K562 (cell line): ENCODE results near the gene EIF3K. TPM values are rescaled to one million over a fixed set of nuclear protein-coding genes. Genes with fewer than 3 reads are reported as not detected.
A peak's percentile ranks its signal among the peaks of the same experiment; 100 is the strongest.

Experiments
- ATAC-seq: fragments of 200-7000 bp; cut with Tn5 transposase; 3 replicates; pipeline ENCODE4 v1.9.1; 2020; ENCODE audit warnings: moderate library complexity
- BruUV-seq: library from RNA; stranded (reverse); fragments of 400-500 nt; replicated peaks from 2 replicates; lab custom pipeline; 2021; lab: Mats Ljungman, UMichigan
- CTCF ChIA-PET: fragments of 300-600 bp; formaldehyde crosslinking; extraction: SDS; loops from one replicate; lab custom pipeline; 2021; ENCODE audit warnings: low intra/inter-chr PET ratio; lab: Yijun Ruan, JAX
- POLR2A ChIA-PET: fragments of 300-600, 350-650 bp; sonication (Branson Sonifier 250); formaldehyde crosslinking; extraction: SDS; loops from one replicate; lab custom pipeline; 2021; ENCODE audit warnings: antibody characterized with exemption, inconsistent platforms; lab: Yijun Ruan, JAX
- DNase-seq, 4 experiments: peaks; one replicate each; pipeline versions ENCODE4 v3.0.0 to v3.0.0-alpha.2; 2011 to 2018; ENCODE audit warnings: low spot score in 3 of 4, mixed read lengths in 3 of 4; ENCODE audit errors: extremely low read depth in 1 of 4
- FAIRE-seq: peaks from 2 replicates; lab custom pipeline; 2011; peaks lifted over from hg19 to GRCh38; lab: Jason Lieb, UNC
- H2AFZ ChIP-seq: 2 replicates; pipeline ENCODE4 v1.6.0; 2011; ENCODE audit warnings: low read depth, low read length, control low read depth, inconsistent platforms
- H3K27ac ChIP-seq: fragments of 200-600 bp; 3 replicates; pipeline ENCODE4 v1.8.0; 2011; ENCODE audit warnings: low read depth, mild to moderate bottlenecking, control low read depth, inconsistent platforms, low read length, moderate library complexity, mixed read lengths; ENCODE audit errors: extremely low read depth
- H3K27me3 ChIP-seq, 2 experiments: fragments of 300-600 bp in 1 of 2; 2 replicates in 1 of 2; 3 replicates in 1 of 2; pipeline versions ENCODE4 v1.6.0 to v1.8.0; 2011; ENCODE audit warnings: inconsistent platforms in 2 of 2, low read length in 2 of 2, mild to moderate bottlenecking in 1 of 2, mixed read lengths in 1 of 2, moderate library complexity in 1 of 2; ENCODE audit not compliant: control insufficient read depth in 2 of 2, insufficient read depth in 2 of 2
- H3K36me3 ChIP-seq: fragments of 300-600 bp; 3 replicates; pipeline ENCODE4 v1.8.0; 2011; ENCODE audit warnings: mild to moderate bottlenecking, low read length, inconsistent platforms; ENCODE audit not compliant: control insufficient read depth, insufficient read depth
- H3K4me1 ChIP-seq, 2 experiments: fragments of 200-600 bp in 1 of 2; replicated peaks in 1 of 2; 2 replicates in 1 of 2; 3 replicates in 1 of 2; pipeline versions ENCODE4 v1.5.1 to v1.8.0; 2011; ENCODE audit warnings: inconsistent platforms in 2 of 2, low read length in 2 of 2, mild to moderate bottlenecking in 1 of 2, mixed read lengths in 1 of 2, moderate library complexity in 1 of 2; ENCODE audit not compliant: control insufficient read depth in 2 of 2, insufficient read depth in 2 of 2
- H3K4me2 ChIP-seq: 2 replicates; pipeline ENCODE4 v1.6.1; 2011; ENCODE audit warnings: low read length, control low read depth, inconsistent platforms, mixed read lengths; ENCODE audit not compliant: insufficient read depth
- H3K4me3 ChIP-seq: fragments of 200-600 bp; sonication (generic), shearing (Covaris generic); 2 replicates; pipeline ENCODE4 v1.5.1; 2016; ENCODE audit warnings: control low read depth, inconsistent platforms
- H3K79me2 ChIP-seq: fragments of 200-600 bp; 3 replicates; pipeline ENCODE4 v1.8.0; 2011; ENCODE audit warnings: low read length, inconsistent platforms; ENCODE audit not compliant: control insufficient read depth, insufficient read depth
- H3K9ac ChIP-seq, 2 experiments: 2 replicates each; pipeline versions ENCODE4 v1.6.0 to v1.6.1; 2011; ENCODE audit warnings: low read depth in 2 of 2, low read length in 2 of 2, control low read depth in 1 of 2, inconsistent platforms in 1 of 2, mild to moderate bottlenecking in 1 of 2, mixed read lengths in 1 of 2; ENCODE audit not compliant: insufficient read depth in 1 of 2
- H3K9me1 ChIP-seq: one replicate; pipeline ENCODE4 v1.6.0; 2011; ENCODE audit warnings: inconsistent platforms, mild to moderate bottlenecking, low read length, moderate library complexity; ENCODE audit not compliant: control insufficient read depth, insufficient read depth
- H3K9me3 ChIP-seq: replicated peaks from 2 replicates; pipeline ENCODE4 v1.5.1; 2011; ENCODE audit warnings: low read depth, low read length, inconsistent platforms; ENCODE audit not compliant: control insufficient read depth, insufficient read depth
- H4K20me1 ChIP-seq: replicated peaks from 2 replicates; pipeline ENCODE4 v1.6.1; 2011; ENCODE audit warnings: low read length, inconsistent platforms, mixed read lengths; ENCODE audit not compliant: control insufficient read depth, insufficient read depth
- ARHGAP35 ChIP-seq: fragments of 450-650 bp; IDR thresholded peaks from 2 replicates; pipeline ENCODE4 v1.6.1; 2018; ENCODE audit not compliant: partially characterized antibody
- GMEB1 ChIP-seq: fragments of 250-450 bp; sonication (Bioruptor Pico); IDR thresholded peaks from 2 replicates; pipeline ENCODE4 v1.4.0; 2020; ENCODE audit warnings: mild to moderate bottlenecking
- IRF2 ChIP-seq: sonication (generic); formaldehyde crosslinking; IDR thresholded peaks from 2 replicates; pipeline ENCODE4 v1.8.1; 2022; ENCODE audit warnings: mild to moderate bottlenecking, missing genetic modification reagents
- KDM1A ChIP-seq, 2 experiments: fragments of 450-650 bp; IDR thresholded peaks; 2 replicates each; pipeline ENCODE4 v1.6.1; 2016; ENCODE audit warnings: mild to moderate bottlenecking in 2 of 2
- PTBP1 ChIP-seq: fragments of 200-400 bp; formaldehyde crosslinking; IDR thresholded peaks from 2 replicates; pipeline ENCODE4 v1.6.1; 2017; ENCODE audit warnings: low read depth, low read length
- RCOR1 ChIP-seq, 2 experiments: IDR thresholded peaks; 2 replicates each; pipeline ENCODE4 v1.6.1; 2012; ENCODE audit warnings: low read depth in 2 of 2, low read length in 2 of 2, borderline replicate concordance in 1 of 2, improper control_type of control experiment in 1 of 2
- WGBS: fragments of 100-300 bp; shearing (Covaris generic); methylation state at CpG from one replicate; pipeline ENCODE4 v1.1.6; 2016; ENCODE audit warnings: low coverage, mixed read lengths; ENCODE audit not compliant: insufficient coverage; ENCODE audit errors: missing lambda C conversion rate; 5-methylcytosine and 5-hydroxymethylcytosine counted together
- in situ Hi-C: fragments of 300-500 bp; cut with MboI; formaldehyde crosslinking; loops from 4 replicates; pipeline ENCODE4 v1.15.0; 2018; ENCODE audit warnings: inconsistent platforms, mixed read lengths
- intact Hi-C: fragments of 100-400 bp; cut with micrococcal nuclease; formaldehyde crosslinking; loops from 2 replicates; pipeline ENCODE4 v1.14.2; 2022
- polyA plus RNA-seq, 8 experiments: library from polyadenylated mRNA; depleted of rRNA in 4 of 8; stranded (reverse) in 5 of 8; unstranded in 3 of 8; fragments of >200 nt; fragmentation: Nextera tagmentation in 2 of 8; fragmentation: Illumina TruSeq in 1 of 8; extraction: Ambion mirVana in 2 of 8; extraction: Trizol in 1 of 8; gene quantifications; 2 replicates each; pipeline versions ENCODE4 v1.2.1 to v1.2.3, GENCODE V29; 2011 to 2014; ENCODE audit warnings: inconsistent platforms in 1 of 8, missing spikeins in 1 of 8
- total RNA-seq, 7 experiments: library from RNA; depleted of rRNA in 6 of 7; stranded (reverse); fragments of >200 nt in 6 of 7; fragmentation: Illumina TruSeq in 2 of 7; extraction: Trizol in 2 of 7; gene quantifications; 2 replicates each; pipeline versions ENCODE4 v1.2.1 to v1.2.3, GENCODE V29; 2011 to 2021; ENCODE audit warnings: low replicate concordance in 1 of 7

EIF3K gene
- total and polyA plus RNA-seq, 9 of the 15 experiments (the other 6 are each of a cell fraction or from before 2014, with no cell fraction given): 387 to 1,827 (median 733) TPM

DNA sequence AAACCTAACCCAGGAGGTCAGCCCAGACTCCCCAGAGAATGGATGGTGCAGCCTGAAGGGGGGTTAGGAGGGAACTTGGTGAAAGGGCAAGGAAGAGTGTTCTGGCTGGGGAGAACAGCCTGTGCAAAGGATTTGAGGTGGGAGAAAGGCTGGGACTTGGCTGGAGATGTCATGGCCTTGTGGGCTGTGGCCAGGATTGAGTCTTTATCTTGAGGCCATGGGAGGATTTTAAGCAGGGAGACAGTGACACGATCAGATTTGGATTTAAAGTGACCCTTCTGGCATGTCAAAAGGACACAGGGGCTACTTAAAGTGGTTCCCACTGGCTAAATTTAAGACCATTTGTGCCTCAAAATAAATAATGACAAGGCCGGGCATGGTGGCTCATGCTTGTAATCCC, 30.9 kb upstream of the EIF3K start:
- no peak for FAIRE-seq
- H3K27ac ChIP-seq: no peak overlapping the region
- intact Hi-C loops (no loop called here), in situ Hi-C loops (no loop called here)
- no peaks in the 10 kb centered on the region for H3K36me3 ChIP-seq
- WGBS: 4% methylated on average over 2 of the region's 2 CpGs
- no peaks in the 10 kb centered on the region for H4K20me1 ChIP-seq
- no peaks in the 10 kb centered on the region for H3K27me3 ChIP-seq
- H3K4me2 ChIP-seq: no peak overlapping the region
- no TSS peak for BruUV-seq
- no peak overlapping the region for H3K4me3 ChIP-seq
- 0 out of 4 replicates have a peak, but pooled peaks of 1 of the 2 experiments have one; percentile 26 for TF ChIP-seq RCOR1 (IDR thresholded peaks at IDR 0.05; ENCODE audit: borderline replicate concordance in 1 of 2, low read depth in 2 of 2, low read length in 2 of 2)
- no peak for TF ChIP-seq PTBP1
- TF ChIP-seq IRF2 (CRISPR knock-in tag): no peak
- TF ChIP-seq GMEB1 (CRISPR knock-in tag): no peak
- peak; percentile 72 to 73 for TF ChIP-seq KDM1A (IDR thresholded peaks at IDR 0.05)
- no peak for TF ChIP-seq ARHGAP35
- DNase-seq: no peak
- no peak for ATAC-seq
- no peak overlapping the region for H3K9ac ChIP-seq
- ChIA-PET CTCF (no interaction called here), POLR2A (no interaction called here)
- no peaks in the 10 kb centered on the region for H3K4me1 ChIP-seq
- H3K9me1 ChIP-seq: no peaks in the 10 kb centered on the region
- no peak overlapping the region for H2AFZ ChIP-seq
- no peaks in the 10 kb centered on the region for H3K79me2 ChIP-seq
- no peaks in the 10 kb centered on the region for H3K9me3 ChIP-seq
